Measurements from ENCODE around the gene TANC1.

Gene TANC1

DNA sequence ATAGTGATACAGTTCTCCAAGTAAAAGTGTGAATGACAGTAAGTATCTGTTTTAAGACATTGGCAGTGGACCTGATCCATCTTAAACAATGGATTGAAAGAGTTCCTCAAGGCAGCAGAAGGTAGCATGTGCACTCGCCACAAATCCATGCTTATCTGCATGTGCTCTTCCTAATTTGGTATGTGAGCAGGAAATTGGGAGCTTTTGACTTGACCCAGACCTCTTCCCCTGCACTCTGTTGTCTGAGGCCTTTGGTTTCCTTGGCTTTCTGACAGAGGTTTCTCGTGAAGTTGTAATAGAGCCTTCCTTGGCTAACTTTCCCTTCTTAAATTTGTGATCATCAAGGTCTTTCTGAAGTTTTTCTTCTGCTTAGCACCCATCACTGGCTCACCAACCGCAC is 204.0 kb downstream of the TANC1 start:
- Histone ChIP-seq H3K4me2 (ENCODE audit: low read length) (no peak overlapping the region), H2BK12ac (ENCODE audit: low read length) (no peak overlapping the region), H3K4me1 (ENCODE audit: control insufficient read depth in 1 of 2, insufficient read depth in 2 of 2, low read length in 2 of 2) (peaks cover 4% of the 10 kb centered on the region in 2 experiments), H3K9ac (ENCODE audit: low read length) (no peak overlapping the region), H3K18ac (ENCODE audit: low read length) (no peak overlapping the region), H2BK5ac (ENCODE audit: low read depth, low read length, poor library complexity) (no peak overlapping the region), H3K79me1 (ENCODE audit: low read length) (peaks cover 4% of the 10 kb centered on the region), H3K9me3 (ENCODE audit: insufficient read depth, low read depth, low read length) (no peaks in the 10 kb centered on the region), H3K23ac (ENCODE audit: low read length) (no peak overlapping the region), H3K4ac (ENCODE audit: low read depth, low read length) (no peak overlapping the region), H2BK120ac (ENCODE audit: insufficient read depth, low read length, poor library complexity) (no peak overlapping the region), H4K91ac (ENCODE audit: low read depth, low read length) (no peak overlapping the region), H2AK5ac (ENCODE audit: low read length) (no peak overlapping the region), H3K36me3 (ENCODE audit: control insufficient read depth in 1 of 2, insufficient read depth in 2 of 2, low read length in 2 of 2) (peaks cover 15 to 30% of the 10 kb centered on the region in 2 experiments), H4K12ac (ENCODE audit: low read depth, low read length) (no peak overlapping the region), H3K27me3 (ENCODE audit: insufficient read depth, low read length) (no peaks in the 10 kb centered on the region), H3K27ac (ENCODE audit: low read depth, low read length) (no peak overlapping the region), H4K8ac (ENCODE audit: low read depth, low read length) (no peak overlapping the region), H3K79me2 (ENCODE audit: control insufficient read depth, insufficient read depth, low read length, poor library complexity) (no peaks in the 10 kb centered on the region), H3K4me3 (ENCODE audit: low read depth, low read length) (no peak overlapping the region), H2AFZ (ENCODE audit: insufficient read depth, low read length, poor library complexity) (no peak overlapping the region), H3K14ac (ENCODE audit: low read length) (no peak overlapping the region)
- DNase-seq, result no peak
- no CpG with 5 or more reads among the region's 3 CpGs for WGBS (ENCODE audit: extremely low coverage, insufficient coverage, insufficient read length)

DNA sequence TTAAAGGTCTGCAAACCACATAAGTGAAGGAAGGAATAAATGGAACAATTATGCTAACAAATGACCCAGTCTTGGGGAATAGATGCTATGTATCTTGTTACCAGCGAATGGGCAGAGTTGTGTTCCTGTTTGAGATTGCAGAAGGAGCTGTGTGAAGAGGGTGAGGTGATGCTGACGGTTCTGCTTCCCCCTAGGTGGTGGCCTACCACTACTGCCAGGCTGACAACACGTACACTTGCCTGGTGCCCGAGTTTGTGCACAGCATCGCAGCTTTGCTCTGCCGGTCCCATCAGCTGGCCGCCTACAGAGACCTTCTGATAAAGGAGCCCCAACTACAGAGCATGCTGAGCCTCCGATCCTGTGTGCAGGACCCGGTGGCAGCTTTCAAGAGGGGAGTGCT is 206.3 kb downstream of the TANC1 start:
- no peak overlapping the region for H4K8ac ChIP-seq (ENCODE audit: low read depth, low read length)
- H3K4me3 ChIP-seq (ENCODE audit: low read depth, low read length), result no peak overlapping the region
- no peak overlapping the region for H3K14ac ChIP-seq (ENCODE audit: low read length)
- no peak overlapping the region for H2BK120ac ChIP-seq (ENCODE audit: insufficient read depth, low read length, poor library complexity)
- H3K4ac ChIP-seq (ENCODE audit: low read depth, low read length), result no peak overlapping the region
- no peak for DNase-seq
- peaks cover 11 to 12% of the 10 kb centered on the region in 2 experiments for H3K4me1 ChIP-seq (ENCODE audit: control insufficient read depth in 1 of 2, insufficient read depth in 2 of 2, low read length in 2 of 2)
- H2AK5ac ChIP-seq (ENCODE audit: low read length), result no peak overlapping the region
- H2AFZ ChIP-seq (ENCODE audit: insufficient read depth, low read length, poor library complexity), result no peak overlapping the region
- H3K27me3 ChIP-seq (ENCODE audit: insufficient read depth, low read length), result no peaks in the 10 kb centered on the region
- no peak overlapping the region for H3K18ac ChIP-seq (ENCODE audit: low read length)
- no CpG with 5 or more reads among the region's 9 CpGs for WGBS (ENCODE audit: extremely low coverage, insufficient coverage, insufficient read length)
- no peak overlapping the region for H3K4me2 ChIP-seq (ENCODE audit: low read length)
- H4K12ac ChIP-seq (ENCODE audit: low read depth, low read length), result no peak overlapping the region
- no peak overlapping the region for H2BK5ac ChIP-seq (ENCODE audit: low read depth, low read length, poor library complexity)
- peaks cover 4% of the 10 kb centered on the region for H3K79me1 ChIP-seq (ENCODE audit: low read length)
- H4K91ac ChIP-seq (ENCODE audit: low read depth, low read length), result peak overlapping the region; percentile 21
- H3K79me2 ChIP-seq (ENCODE audit: control insufficient read depth, insufficient read depth, low read length, poor library complexity), result no peaks in the 10 kb centered on the region
- H3K27ac ChIP-seq (ENCODE audit: low read depth, low read length), result no peak overlapping the region
- H3K36me3 ChIP-seq (ENCODE audit: control insufficient read depth in 1 of 2, insufficient read depth in 2 of 2, low read length in 2 of 2), result peaks cover 28 to 41% of the 10 kb centered on the region in 2 experiments
- no peaks in the 10 kb centered on the region for H3K9me3 ChIP-seq (ENCODE audit: insufficient read depth, low read depth, low read length)
- no peak overlapping the region for H3K23ac ChIP-seq (ENCODE audit: low read length)
- H2BK12ac ChIP-seq (ENCODE audit: low read length), result peak overlapping the region; percentile 3
- no peak overlapping the region for H3K9ac ChIP-seq (ENCODE audit: low read length)

DNA sequence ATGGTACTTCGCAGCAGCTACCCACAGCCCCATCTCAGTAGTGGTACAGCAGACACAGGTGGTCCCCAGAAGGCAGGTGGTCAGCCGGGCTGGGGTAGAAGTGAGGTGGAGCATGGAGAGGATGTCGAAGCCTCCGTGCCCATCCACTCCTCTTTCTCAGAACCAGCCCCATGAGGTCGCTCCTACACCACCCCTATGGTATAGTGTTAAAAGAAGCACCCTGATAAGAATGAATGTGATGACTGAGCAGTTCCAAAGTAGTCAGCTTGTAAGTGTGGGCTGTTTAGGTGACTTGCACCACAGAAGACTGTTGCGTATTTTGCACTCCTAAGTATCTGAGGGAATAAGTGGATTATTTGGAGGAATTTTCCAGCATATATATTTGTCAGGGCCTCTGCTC is 206.7 kb downstream of the TANC1 start:
- Histone ChIP-seq H3K79me2 (ENCODE audit: control insufficient read depth, insufficient read depth, low read length, poor library complexity) (no peaks in the 10 kb centered on the region), H3K36me3 (ENCODE audit: control insufficient read depth in 1 of 2, insufficient read depth in 2 of 2, low read length in 2 of 2) (peaks cover 29 to 38% of the 10 kb centered on the region in 2 experiments), H2BK120ac (ENCODE audit: insufficient read depth, low read length, poor library complexity) (no peak overlapping the region), H3K27me3 (ENCODE audit: insufficient read depth, low read length) (no peaks in the 10 kb centered on the region), H3K4me1 (ENCODE audit: control insufficient read depth in 1 of 2, insufficient read depth in 2 of 2, low read length in 2 of 2) (peaks cover 11 to 14% of the 10 kb centered on the region in 2 experiments), H3K9ac (ENCODE audit: low read length) (no peak overlapping the region), H2BK5ac (ENCODE audit: low read depth, low read length, poor library complexity) (no peak overlapping the region), H3K9me3 (ENCODE audit: insufficient read depth, low read depth, low read length) (no peaks in the 10 kb centered on the region), H3K4ac (ENCODE audit: low read depth, low read length) (no peak overlapping the region), H3K23ac (ENCODE audit: low read length) (no peak overlapping the region), H3K79me1 (ENCODE audit: low read length) (peaks cover 4% of the 10 kb centered on the region), H2BK12ac (ENCODE audit: low read length) (no peak overlapping the region), H4K12ac (ENCODE audit: low read depth, low read length) (no peak overlapping the region), H2AK5ac (ENCODE audit: low read length) (no peak overlapping the region), H3K27ac (ENCODE audit: low read depth, low read length) (no peak overlapping the region), H4K8ac (ENCODE audit: low read depth, low read length) (no peak overlapping the region), H3K14ac (ENCODE audit: low read length) (no peak overlapping the region), H3K4me2 (ENCODE audit: low read length) (no peak overlapping the region), H3K18ac (ENCODE audit: low read length) (no peak overlapping the region), H3K4me3 (ENCODE audit: low read depth, low read length) (no peak overlapping the region), H4K91ac (ENCODE audit: low read depth, low read length) (no peak overlapping the region), H2AFZ (ENCODE audit: insufficient read depth, low read length, poor library complexity) (no peak overlapping the region)
- no peak for DNase-seq
- no CpG with 5 or more reads among the region's 6 CpGs for WGBS (ENCODE audit: extremely low coverage, insufficient coverage, insufficient read length)

- no CpG with 5 or more reads among the region's 3 CpGs for WGBS (ENCODE audit: extremely low coverage, insufficient coverage, insufficient read length)
- no peak for DNase-seq
- H3K4me2 ChIP-seq (ENCODE audit: low read length), result no peak overlapping the region
- H2BK12ac ChIP-seq (ENCODE audit: low read length), result peak overlapping the region; percentile 51
- no peak overlapping the region for H4K8ac ChIP-seq (ENCODE audit: low read depth, low read length)
- no peak overlapping the region for H3K9ac ChIP-seq (ENCODE audit: low read length)
- peak overlapping the region; percentile 66 for H3K18ac ChIP-seq (ENCODE audit: low read length)
- H2AFZ ChIP-seq (ENCODE audit: insufficient read depth, low read length, poor library complexity), result no peak overlapping the region
- H3K23ac ChIP-seq (ENCODE audit: low read length), result no peak overlapping the region
- no peak overlapping the region for H3K27ac ChIP-seq (ENCODE audit: low read depth, low read length)
- H3K9me3 ChIP-seq (ENCODE audit: insufficient read depth, low read depth, low read length), result no peaks in the 10 kb centered on the region
- H4K12ac ChIP-seq (ENCODE audit: low read depth, low read length), result no peak overlapping the region
- peak overlapping the region; percentile 90 for H2BK120ac ChIP-seq (ENCODE audit: insufficient read depth, low read length, poor library complexity)
- no peaks in the 10 kb centered on the region for H3K27me3 ChIP-seq (ENCODE audit: insufficient read depth, low read length)
- peak overlapping the region; percentile 30 for H2AK5ac ChIP-seq (ENCODE audit: low read length)
- no peaks in the 10 kb centered on the region for H3K79me2 ChIP-seq (ENCODE audit: control insufficient read depth, insufficient read depth, low read length, poor library complexity)
- H3K36me3 ChIP-seq (ENCODE audit: control insufficient read depth in 1 of 2, insufficient read depth in 2 of 2, low read length in 2 of 2), result peaks cover 28 to 40% of the 10 kb centered on the region in 2 experiments
- peaks cover 11 to 15% of the 10 kb centered on the region in 2 experiments for H3K4me1 ChIP-seq (ENCODE audit: control insufficient read depth in 1 of 2, insufficient read depth in 2 of 2, low read length in 2 of 2)
- H4K91ac ChIP-seq (ENCODE audit: low read depth, low read length), result peak overlapping the region; percentile 77
- peaks cover 4% of the 10 kb centered on the region for H3K79me1 ChIP-seq (ENCODE audit: low read length)
- H3K4ac ChIP-seq (ENCODE audit: low read depth, low read length), result peak overlapping the region; percentile 43
- H2BK5ac ChIP-seq (ENCODE audit: low read depth, low read length, poor library complexity), result peak overlapping the region; percentile 42
- H3K14ac ChIP-seq (ENCODE audit: low read length), result no peak overlapping the region
- H3K4me3 ChIP-seq (ENCODE audit: low read depth, low read length), result no peak overlapping the region
Measured at GRCh38 chr2:159175927-159176326, 207.5 kb downstream of the TANC1 start.

Data from trophoblast cell (in vitro differentiated cells and primary cell).